ENCODE measurements around the gene C1QTNF5.

The C1QTNF5 gene

GRCh38 chr11:119316729-119317591, 23.7 kb downstream of the C1QTNF5 start, which contains the start of gene MCAM:
Gene MCAM (minus strand): TSS chr11:119317130. CDS start chr11:119317101, 29 bp downstream.
- DNase-seq = no peak

GRCh38 chr11:119316016-119316728, 24.5 kb downstream of the C1QTNF5 start:
- DNase-seq = no peak

- DNase-seq = peak; percentile 24
These were observed 25.3 kb downstream of the C1QTNF5 start for GRCh38 chr11:119315131-119316015.

- DNase-seq = no peak
These were observed 26.0 kb downstream of the C1QTNF5 start for GRCh38 chr11:119314726-119315125.

GRCh38 chr11:119310682-119311052, 30.0 kb downstream of the C1QTNF5 start:
- DNase-seq = no peak

- DNase-seq = no peak
These were observed 30.6 kb downstream of the C1QTNF5 start for GRCh38 chr11:119309953-119310681.

GRCh38 chr11:119309411-119309810, 31.3 kb downstream of the C1QTNF5 start:
- DNase-seq = no peak

- DNase-seq = no peak
These were observed 32.7 kb downstream of the C1QTNF5 start for GRCh38 chr11:119307974-119308373.

- no peak for DNase-seq
These were observed 33.5 kb downstream of the C1QTNF5 start for GRCh38 chr11:119307219-119307618.

- no peak for DNase-seq
These were observed 34.3 kb downstream of the C1QTNF5 start for GRCh38 chr11:119306373-119306890.

- no peak for DNase-seq
These were observed 34.9 kb downstream of the C1QTNF5 start for GRCh38 chr11:119305556-119306372.

- DNase-seq = no peak
These were observed 37.4 kb downstream of the C1QTNF5 start for GRCh38 chr11:119303227-119303718.

- DNase-seq = no peak
These were observed 40.3 kb downstream of the C1QTNF5 start for GRCh38 chr11:119300198-119300964.

GRCh38 chr11:119299416-119299815, 41.3 kb downstream of the C1QTNF5 start:
- no peak for DNase-seq

GRCh38 chr11:119298726-119299125, 42.0 kb downstream of the C1QTNF5 start:
- no peak for DNase-seq

- no peak for DNase-seq
These were observed 42.7 kb downstream of the C1QTNF5 start for GRCh38 chr11:119297938-119298337.

GRCh38 chr11:119295178-119295577, 45.5 kb downstream of the C1QTNF5 start:
- DNase-seq = no peak

- DNase-seq = no peak
These were observed 47.2 kb downstream of the C1QTNF5 start for GRCh38 chr11:119293461-119293860.

- no peak for DNase-seq
These were observed 49.7 kb downstream of the C1QTNF5 start for GRCh38 chr11:119290894-119291497.
